GM21360 (cell line): ENCODE results near the gene EYA2.

Experiments
- ATAC-seq: cut with Tn5 transposase; IDR thresholded peaks from one replicate; pipeline ENCODE4 v1.9.1; 2021; ENCODE audit warnings: mild to moderate bottlenecking, moderate library complexity; ENCODE audit not compliant: unreplicated experiment

EYA2 gene

DNA sequence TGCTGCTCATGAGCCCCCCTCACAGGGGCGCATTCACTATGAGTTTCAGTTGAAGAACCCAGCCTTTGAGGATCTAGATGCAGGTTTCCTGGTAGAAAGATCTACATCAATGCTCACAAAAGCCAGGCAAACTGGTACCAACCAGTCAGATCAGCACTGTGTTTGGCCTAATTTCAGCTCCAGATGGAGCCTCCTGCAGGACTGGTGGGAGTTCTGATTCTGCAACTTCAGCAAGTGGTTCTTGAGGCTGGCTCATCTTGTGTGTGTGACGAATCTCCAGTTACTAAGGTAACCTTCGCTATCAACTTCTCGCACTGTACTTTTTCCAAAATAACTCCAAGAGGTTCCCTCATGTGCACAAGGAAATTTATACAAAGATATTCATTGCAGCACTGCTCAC, 343.1 kb downstream of the EYA2 start:
- no peak for ATAC-seq
